NCI-H2107 treated with DMSO at 0.1 percent for 48 hours (cell line): ENCODE measurements around the gene RFC1.
"Not testable (repeated sequence)": the region's sequence is repeated elsewhere in the genome, so short reads cannot be mapped to it uniquely, and the experiment has no call there.

Experiments
- DNase-seq: peaks from one replicate; lab custom pipeline; 2025; ENCODE audit not compliant: unreplicated experiment; lab: John Stamatoyannopoulos, UW

RFC1 gene

GRCh38 chr4:39365830-39366771 is at the start of gene RFC1:
RFC1 (minus strand) TSS chr4:39366362; CDS start chr4:39366241, 121 bp downstream.
- no peak for DNase-seq

DNA sequence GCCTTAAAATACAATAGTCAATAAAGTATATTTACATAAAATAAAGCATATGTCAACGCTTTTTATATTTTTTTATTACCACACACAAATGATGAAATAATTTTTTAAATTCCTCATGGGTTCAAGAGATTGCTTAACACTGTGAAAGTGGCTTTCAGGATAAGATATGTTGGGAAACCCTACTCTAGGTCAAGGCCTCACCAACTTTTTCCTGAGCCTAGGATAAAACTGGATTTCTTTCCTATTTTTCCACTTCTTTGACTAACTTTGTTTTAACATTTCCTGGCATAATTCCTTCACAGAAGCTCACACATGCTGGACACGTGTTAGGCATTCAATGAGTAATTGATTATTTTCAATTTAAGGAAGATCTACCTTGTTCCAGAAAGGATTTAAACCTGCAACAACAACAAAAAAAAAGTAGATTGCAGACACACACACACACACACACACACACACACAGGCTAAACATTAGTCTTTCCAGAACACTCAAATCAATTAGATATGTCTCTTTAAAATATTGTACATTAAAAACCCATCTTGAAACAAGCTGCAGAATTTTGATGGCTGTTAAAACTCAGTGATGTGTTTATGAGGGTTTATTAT is 49.6 kb upstream of the RFC1 start:
- no peak for DNase-seq

- DNase-seq: not testable (repeated sequence)
Observed at GRCh38 chr4:39411561-39411960, 45.4 kb upstream of the RFC1 start.

GRCh38 chr4:39410415-39410814 is 44.3 kb upstream of the RFC1 start:
- no peak for DNase-seq

- no peak for DNase-seq
Observed at GRCh38 chr4:39407584-39407885, 41.4 kb upstream of the RFC1 start.

DNA sequence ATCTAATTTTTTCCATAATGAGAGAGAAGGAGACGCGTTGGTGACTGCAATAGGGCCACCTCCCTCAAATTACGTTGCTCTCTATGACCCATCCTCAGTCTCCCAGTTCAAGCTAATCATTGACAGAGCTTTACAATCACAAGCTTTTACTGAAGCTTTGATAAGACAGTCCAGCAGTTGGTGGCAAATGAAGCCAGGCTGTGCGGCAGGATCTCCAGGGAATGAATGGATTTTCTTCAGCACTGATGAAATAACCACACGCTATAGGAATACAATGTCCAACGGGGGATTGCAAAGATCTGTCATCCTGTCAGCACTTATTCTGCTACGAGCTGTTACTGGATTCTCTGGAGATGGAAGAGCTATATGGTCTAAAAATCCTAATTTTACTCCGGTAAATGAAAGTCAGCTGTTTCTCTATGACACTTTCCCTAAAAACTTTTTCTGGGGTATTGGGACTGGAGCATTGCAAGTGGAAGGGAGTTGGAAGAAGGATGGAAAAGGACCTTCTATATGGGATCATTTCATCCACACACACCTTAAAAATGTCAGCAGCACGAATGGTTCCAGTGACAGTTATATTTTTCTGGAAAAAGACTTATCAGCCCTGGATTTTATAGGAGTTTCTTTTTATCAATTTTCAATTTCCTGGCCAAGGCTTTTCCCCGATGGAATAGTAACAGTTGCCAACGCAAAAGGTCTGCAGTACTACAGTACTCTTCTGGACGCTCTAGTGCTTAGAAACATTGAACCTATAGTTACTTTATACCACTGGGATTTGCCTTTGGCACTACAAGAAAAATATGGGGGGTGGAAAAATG is 40.8 kb upstream of the RFC1 start, which contains the start of gene KLB:
Gene KLB (plus strand): TSS at position 168 of the 821 bp plus-strand sequence. CDS start 20 bp downstream, at position 188.
- no peak for DNase-seq

- DNase-seq: not testable (repeated sequence)
Observed at GRCh38 chr4:39401640-39402039, 35.5 kb upstream of the RFC1 start.

DNA sequence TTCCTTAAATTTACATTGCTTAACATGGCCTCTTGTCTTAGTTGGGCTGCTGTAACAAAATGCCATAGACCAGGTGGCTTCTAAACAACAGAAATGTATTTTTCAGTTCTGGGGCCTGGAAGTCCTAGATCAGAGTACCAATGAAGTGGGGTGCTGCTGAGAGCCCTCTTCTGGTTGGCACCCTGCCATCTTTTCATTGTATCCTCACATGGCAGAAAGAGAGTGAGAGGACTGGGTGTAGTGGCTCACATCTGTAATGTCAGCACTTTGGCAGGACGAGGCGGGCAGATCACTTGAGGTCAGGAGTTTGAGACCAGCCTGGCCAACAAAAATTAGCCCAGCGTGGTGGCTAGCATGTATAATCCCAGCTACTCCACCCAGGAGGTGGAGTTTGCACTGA is 28.5 kb upstream of the RFC1 start:
- DNase-seq: no peak

GRCh38 chr4:39390603-39391002 is 24.4 kb upstream of the RFC1 start:
- DNase-seq: no peak

- no peak for DNase-seq
Observed at GRCh38 chr4:39384563-39384962, 18.4 kb upstream of the RFC1 start.

DNA sequence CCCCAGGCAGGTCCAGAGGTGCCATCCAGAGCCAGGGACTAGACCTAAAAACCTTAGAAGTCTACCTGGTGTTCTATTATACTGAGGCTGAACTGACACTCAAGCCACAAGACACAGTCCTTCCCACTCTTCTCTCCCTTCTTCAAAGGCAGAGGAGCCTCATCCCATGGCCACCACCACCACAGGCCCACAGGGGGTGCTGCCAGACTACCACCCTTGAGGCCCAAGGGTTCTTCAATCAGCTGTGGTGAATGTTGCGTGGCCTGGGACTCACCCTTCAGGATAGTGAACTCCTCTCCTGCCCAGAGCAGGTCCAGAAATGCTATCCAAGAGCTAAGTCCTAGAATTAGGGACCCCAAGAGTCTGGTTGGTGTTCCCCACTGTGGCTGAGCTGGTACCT is 17.5 kb upstream of the RFC1 start:
- no peak for DNase-seq

DNA sequence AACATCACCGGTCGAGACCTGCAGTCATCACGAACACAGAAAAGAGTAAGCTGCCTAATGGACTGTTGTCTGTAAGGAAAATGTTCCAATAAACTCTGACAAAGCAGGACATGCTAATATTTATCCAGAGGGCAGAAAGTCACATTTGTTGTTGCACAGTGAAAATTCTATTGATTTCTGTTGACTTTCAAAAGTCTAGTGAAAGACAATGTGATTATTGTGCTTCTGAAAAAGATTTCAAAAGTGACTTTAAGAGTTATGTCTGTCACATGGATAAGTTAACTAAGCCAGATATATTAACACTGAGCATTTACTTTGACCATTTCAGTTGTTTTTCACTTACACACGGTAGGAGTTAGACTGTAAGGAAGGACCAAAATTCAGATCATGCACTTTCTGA is 9.3 kb upstream of the RFC1 start:
- DNase-seq: no peak

DNA sequence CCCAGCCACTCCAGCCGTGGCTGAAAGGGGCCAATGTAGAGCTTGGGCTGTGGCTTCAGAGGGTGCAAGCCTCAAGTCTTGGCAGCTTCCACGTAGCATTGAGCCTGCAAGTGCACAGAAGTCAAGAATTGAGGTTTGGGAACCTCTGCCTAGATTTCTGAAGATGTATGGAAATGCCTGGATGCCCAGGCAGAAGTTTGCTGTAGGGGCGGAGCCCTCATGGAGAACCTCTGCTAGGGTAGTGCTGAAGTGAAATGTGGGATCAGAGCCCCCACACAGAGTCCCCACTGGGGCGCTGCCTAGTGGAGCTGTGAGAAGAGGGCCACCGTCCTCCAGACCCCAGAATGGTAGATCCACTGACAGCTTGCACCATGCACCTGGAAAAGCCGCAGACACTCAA is 5.0 kb upstream of the RFC1 start:
- not testable (repeated sequence) for DNase-seq

GRCh38 chr4:39369301-39369700 is 3.1 kb upstream of the RFC1 start:
- no peak for DNase-seq

- no peak for DNase-seq
Observed at GRCh38 chr4:39367166-39367565, 1.0 kb upstream of the RFC1 start.

- DNase-seq: no peak
Observed at GRCh38 chr4:39365360-39365759, 802 bp downstream of the RFC1 start.

DNA sequence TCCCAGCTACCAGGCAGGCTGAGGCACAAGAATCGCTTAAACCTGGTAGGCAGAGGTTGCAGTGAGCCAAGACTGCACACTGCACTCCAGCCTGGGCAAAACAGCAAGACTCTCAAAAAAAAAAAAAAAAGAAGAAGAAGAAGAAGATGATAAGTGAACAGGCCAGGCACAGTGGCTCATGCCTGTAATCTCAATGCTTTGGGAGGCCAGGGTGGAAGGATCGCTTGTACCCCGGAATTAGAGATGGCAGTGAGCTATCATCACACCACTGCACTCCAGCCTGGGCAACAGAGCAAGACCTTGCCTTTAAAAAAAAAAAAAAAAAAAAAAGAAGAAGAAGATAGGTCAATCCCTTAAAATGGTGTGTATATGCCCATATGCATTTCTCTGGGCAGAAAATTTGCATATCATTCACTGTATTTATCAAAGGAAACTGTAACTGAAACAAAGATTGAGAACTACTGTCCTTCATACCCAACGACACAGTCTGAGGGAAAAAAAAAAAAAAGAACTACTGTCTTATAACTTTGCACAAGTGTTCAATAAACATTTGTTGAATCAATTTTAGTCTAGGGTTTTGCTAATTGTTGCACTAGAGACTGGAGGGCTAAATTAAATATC is 2.3 kb downstream of the RFC1 start:
- DNase-seq: no peak

DNA sequence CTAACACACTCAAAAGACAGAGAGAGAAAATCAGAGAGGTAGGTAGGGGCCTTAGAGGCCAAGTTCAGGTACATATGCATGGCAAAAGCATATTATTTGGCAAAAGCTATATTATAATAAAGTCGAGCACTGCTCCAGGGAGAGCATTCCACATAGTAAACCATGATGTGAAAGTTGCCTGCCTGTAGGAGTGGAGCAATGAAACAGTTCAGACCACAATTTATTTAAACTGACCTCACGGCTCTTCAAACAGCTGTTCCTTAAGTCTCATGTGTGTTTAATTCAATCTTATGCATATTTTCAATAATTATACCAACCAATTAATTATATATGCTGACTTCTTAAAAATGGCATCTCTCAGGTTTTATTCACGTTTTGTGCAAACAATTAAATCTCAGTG is 3.3 kb downstream of the RFC1 start:
- no peak for DNase-seq

GRCh38 chr4:39360611-39361010 is 5.6 kb downstream of the RFC1 start:
- DNase-seq: not testable (repeated sequence)

GRCh38 chr4:39357002-39357401 is 9.2 kb downstream of the RFC1 start:
- DNase-seq: no peak

GRCh38 chr4:39354254-39354552 is 12.0 kb downstream of the RFC1 start:
- DNase-seq: no peak
